ENCODE measurements around the gene MPRIP. TPM values are rescaled to one million over a fixed set of nuclear protein-coding genes. Genes with fewer than 3 reads are reported as not detected.

Gene MPRIP
- total RNA-seq, 1 donor from 2014 or later, result 224 TPM

DNA sequence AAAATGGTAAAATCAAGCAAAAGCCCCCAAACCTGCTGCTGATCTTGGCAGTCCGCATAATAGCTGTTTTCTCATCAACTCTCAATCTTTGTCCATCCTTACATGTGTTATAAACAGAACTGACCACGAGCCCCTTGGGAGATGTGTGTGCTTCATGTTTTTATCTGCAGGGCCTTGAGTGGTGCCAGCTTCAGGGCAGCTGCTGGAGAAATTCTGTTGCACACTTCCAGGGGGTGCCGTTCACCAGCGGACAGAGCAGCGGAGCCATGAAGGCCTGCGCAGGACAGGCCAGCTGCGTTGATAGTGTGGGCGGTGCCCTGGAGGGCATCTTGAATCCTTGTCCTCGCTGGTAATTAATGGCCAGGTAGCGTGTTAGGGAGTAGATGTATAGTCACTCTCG, 20.1 kb downstream of the MPRIP start:
- Mint-ChIP-seq H3K36me3 (peaks cover 1% of the 10 kb centered on the region), H3K27ac (no peak overlapping the region), H3K4me3 (no peak overlapping the region), H3K9me3 (no peaks in the 10 kb centered on the region), H3K27me3 (ENCODE audit: low read depth) (no peaks in the 10 kb centered on the region), H3K4me1 (peaks cover 12% of the 10 kb centered on the region)
- DNase-seq (ENCODE audit: low spot score in 2 of 2, unreplicated experiment in 2 of 2), result no peak
- TF ChIP-seq CTCF (IDR thresholded peaks at IDR 0.05; ENCODE audit: unreplicated experiment), result no peak

DNA sequence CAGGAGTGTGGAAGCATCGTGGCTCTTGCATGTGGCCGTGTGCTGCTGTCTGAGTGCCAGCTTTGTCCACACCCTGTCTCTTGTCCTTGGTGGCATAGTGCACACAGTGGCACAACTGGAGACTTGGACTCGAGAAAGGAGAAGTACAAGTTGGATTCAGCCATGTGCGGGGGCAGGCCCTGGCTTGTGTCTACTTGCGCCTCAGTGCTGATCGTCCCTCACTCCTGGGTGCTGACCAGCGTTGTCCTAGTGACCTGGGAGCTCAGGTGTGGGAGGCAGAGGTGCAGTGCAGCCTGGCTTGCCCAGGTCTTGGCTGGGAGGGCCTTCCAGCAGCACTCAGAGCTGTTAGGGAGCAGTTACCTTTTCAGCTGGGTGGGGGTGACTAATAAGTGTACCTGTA, 20.6 kb downstream of the MPRIP start:
- no peak for DNase-seq (ENCODE audit: low spot score in 2 of 2, unreplicated experiment in 2 of 2)
- peaks cover 2% of the 10 kb centered on the region for H3K36me3 Mint-ChIP-seq
- no peak overlapping the region for H3K27ac Mint-ChIP-seq

GRCh38 chr17:17063546-17064122, 21.4 kb downstream of the MPRIP start:
- DNase-seq (ENCODE audit: low spot score in 2 of 2, unreplicated experiment in 2 of 2), result no peak
- H3K4me1 Mint-ChIP-seq, result peaks cover 13% of the 10 kb centered on the region
- no peaks in the 10 kb centered on the region for H3K9me3 Mint-ChIP-seq
- peaks cover 3% of the 10 kb centered on the region for H3K36me3 Mint-ChIP-seq
- TF ChIP-seq CTCF (IDR thresholded peaks at IDR 0.05; ENCODE audit: unreplicated experiment), result no peak
- H3K27ac Mint-ChIP-seq, result no peak overlapping the region
- H3K4me3 Mint-ChIP-seq, result no peak overlapping the region
- no peaks in the 10 kb centered on the region for H3K27me3 Mint-ChIP-seq (ENCODE audit: low read depth)

More for the DNA sequence above, 20.6 kb downstream of the MPRIP start:
- no peak overlapping the region for H3K4me3 Mint-ChIP-seq
- H3K9me3 Mint-ChIP-seq, result no peaks in the 10 kb centered on the region
- no peaks in the 10 kb centered on the region for H3K27me3 Mint-ChIP-seq (ENCODE audit: low read depth)
- peaks cover 13% of the 10 kb centered on the region for H3K4me1 Mint-ChIP-seq
- no peak for TF ChIP-seq CTCF (IDR thresholded peaks at IDR 0.05; ENCODE audit: unreplicated experiment)

DNA sequence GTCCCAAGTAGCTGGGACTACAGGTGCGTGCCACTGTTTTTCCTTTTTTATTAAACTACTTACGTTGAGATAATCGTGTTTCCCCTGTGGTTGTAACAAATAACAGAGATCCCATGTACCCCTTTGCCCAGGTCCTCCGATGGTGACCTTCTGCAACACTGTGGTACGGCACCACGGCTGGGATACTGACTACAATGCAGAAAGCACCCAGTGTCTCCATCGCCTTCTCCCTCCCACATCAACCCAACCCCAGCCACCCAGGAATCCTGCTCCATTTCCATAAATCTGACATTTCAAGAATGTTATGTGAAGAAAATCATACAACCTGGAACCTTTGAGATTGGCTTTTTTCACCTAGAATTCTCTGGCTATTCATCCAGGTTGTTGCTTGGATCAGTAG, 22.1 kb downstream of the MPRIP start:
- no peaks in the 10 kb centered on the region for H3K27me3 Mint-ChIP-seq (ENCODE audit: low read depth)
- H3K4me3 Mint-ChIP-seq, result no peak overlapping the region
- H3K36me3 Mint-ChIP-seq, result peaks cover 3% of the 10 kb centered on the region
- no peak for DNase-seq (ENCODE audit: low spot score in 2 of 2, unreplicated experiment in 2 of 2)
- H3K9me3 Mint-ChIP-seq, result no peaks in the 10 kb centered on the region
- TF ChIP-seq CTCF (IDR thresholded peaks at IDR 0.05; ENCODE audit: unreplicated experiment), result no peak
- peaks cover 13% of the 10 kb centered on the region for H3K4me1 Mint-ChIP-seq
- H3K27ac Mint-ChIP-seq, result no peak overlapping the region

DNA sequence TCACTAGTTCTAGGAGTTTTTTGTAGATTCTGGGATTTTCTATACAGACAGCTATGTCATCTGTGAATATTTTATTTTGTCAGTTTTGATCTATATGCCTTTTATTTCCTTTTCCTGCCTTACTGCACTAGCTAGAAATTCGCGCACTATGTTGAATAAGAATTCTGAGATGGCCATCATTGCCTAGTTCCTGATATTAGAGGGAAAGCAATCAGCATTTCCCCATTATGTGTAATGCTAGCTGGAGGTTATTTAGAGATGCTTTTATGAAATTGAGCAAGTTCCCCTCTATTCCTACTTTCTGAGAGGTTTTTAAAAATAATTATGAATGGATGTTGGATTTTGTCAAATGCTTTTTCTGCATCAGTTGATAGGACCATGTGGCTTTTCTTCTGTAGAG, 23.8 kb downstream of the MPRIP start:
- peaks cover 13% of the 10 kb centered on the region for H3K4me1 Mint-ChIP-seq
- TF ChIP-seq CTCF (IDR thresholded peaks at IDR 0.05; ENCODE audit: unreplicated experiment), result no peak
- DNase-seq (ENCODE audit: low spot score in 2 of 2, unreplicated experiment in 2 of 2), result no peak
- no peaks in the 10 kb centered on the region for H3K27me3 Mint-ChIP-seq (ENCODE audit: low read depth)
- peaks cover 17% of the 10 kb centered on the region for H3K36me3 Mint-ChIP-seq
- no peak overlapping the region for H3K27ac Mint-ChIP-seq
- peaks cover 12% of the 10 kb centered on the region for H3K9me3 Mint-ChIP-seq
- no peak overlapping the region for H3K4me3 Mint-ChIP-seq

GRCh38 chr17:17067257-17067656, 25.0 kb downstream of the MPRIP start:
- Mint-ChIP-seq H3K4me1 (peaks cover 24% of the 10 kb centered on the region), H3K27ac (peak overlapping the region; percentile 45), H3K27me3 (ENCODE audit: low read depth) (no peaks in the 10 kb centered on the region), H3K4me3 (no peak overlapping the region), H3K36me3 (peaks cover 21% of the 10 kb centered on the region), H3K9me3 (peaks cover 12% of the 10 kb centered on the region)
- no peak for TF ChIP-seq CTCF (IDR thresholded peaks at IDR 0.05; ENCODE audit: unreplicated experiment)
- DNase-seq (ENCODE audit: low spot score in 2 of 2, unreplicated experiment in 2 of 2), result no peak

All from mesothelial cell of epicardium (in vitro differentiated cells).